Panc1 (cell line): ENCODE results near the gene CDCP1. TPM values are rescaled to one million over a fixed set of nuclear protein-coding genes. Genes with fewer than 3 reads are reported as not detected.

ENCODE experiments used
- ATAC-seq: fragments of 200-7000 bp; cut with Tn5 transposase; 2 replicates; pipeline ENCODE4 v1.9.1; 2020; ENCODE audit warnings: mild to moderate bottlenecking, moderate library complexity
- BruUV-seq: library from RNA; stranded (reverse); fragments of 400-500 nt; replicated peaks from 2 replicates; lab custom pipeline; 2021; lab: Mats Ljungman, UMichigan
- CTCF ChIA-PET: fragments of 300-600 bp; sonication (Branson Sonifier 250); formaldehyde crosslinking; loops from one replicate; lab custom pipeline; 2022; ENCODE audit warnings: antibody characterized with exemption; lab: Charles Lee
- POLR2A ChIA-PET: fragments of 300-600 bp; sonication (Branson Sonifier 250); formaldehyde crosslinking; loops from one replicate; lab custom pipeline; 2022; ENCODE audit warnings: antibody characterized with exemption; lab: Charles Lee
- DNase-seq: peaks from one replicate; pipeline ENCODE4 v3.0.0-alpha.2; 2010; ENCODE audit warnings: low read depth, low spot score
- H3K27ac ChIP-seq: 2 replicates; pipeline ENCODE4 v1.5.1; 2011; ENCODE audit warnings: mild to moderate bottlenecking, low read length, inconsistent platforms
- H3K27me3 ChIP-seq: fragments of 200-500 bp; sonication (Bioruptor generic); 2 replicates; pipeline ENCODE4 v1.6.0; 2014; ENCODE audit warnings: low read length, inconsistent platforms; ENCODE audit not compliant: control insufficient read depth, insufficient read depth
- H3K36me3 ChIP-seq: fragments of 200-500 bp; sonication (Bioruptor generic); 2 replicates; pipeline ENCODE4 v1.5.1; 2014; ENCODE audit warnings: inconsistent platforms, mild to moderate bottlenecking, low read length, moderate library complexity; ENCODE audit not compliant: control insufficient read depth, insufficient read depth
- H3K4me1 ChIP-seq: 2 replicates; pipeline ENCODE4 v1.5.1; 2011; ENCODE audit warnings: inconsistent platforms, mild to moderate bottlenecking, low read length, moderate library complexity; ENCODE audit not compliant: control insufficient read depth, insufficient read depth
- H3K4me3 ChIP-seq, 2 experiments: 2 replicates each; pipeline ENCODE4 v1.5.1; 2011 to 2012; ENCODE audit warnings: low read depth in 2 of 2, low read length in 2 of 2, mild to moderate bottlenecking in 2 of 2, inconsistent platforms in 1 of 2, moderate library complexity in 1 of 2
- H3K9me3 ChIP-seq: fragments of 200-500 bp; sonication (Bioruptor generic); 2 replicates; pipeline ENCODE4 v1.5.1; 2014; ENCODE audit warnings: low read depth, mild to moderate bottlenecking, inconsistent platforms, low read length, moderate library complexity; ENCODE audit not compliant: control insufficient read depth, insufficient read depth
- POLR2AphosphoS5 ChIP-seq: IDR thresholded peaks from 2 replicates; pipeline ENCODE4 v1.6.1; 2012; ENCODE audit warnings: mild to moderate bottlenecking, low read depth, low read length, moderate library complexity
- SIN3A ChIP-seq: IDR thresholded peaks from 2 replicates; pipeline ENCODE4 v1.6.1; 2012; ENCODE audit warnings: low read depth, mild to moderate bottlenecking, low read length, moderate library complexity, borderline replicate concordance; ENCODE audit not compliant: insufficient read depth
- TCF7L2 ChIP-seq: IDR thresholded peaks from 2 replicates; pipeline ENCODE4 v1.6.1; 2011; ENCODE audit warnings: mild to moderate bottlenecking, low read depth, low read length, inconsistent platforms
- in situ Hi-C: cut with HindIII; loops from 2 replicates; pipeline ENCODE4 v1.10.0; 2016; ENCODE audit warnings: low sequenced_read_pairs, low pct_unique_long_range_greater_than_20kb
- intact Hi-C: fragments of 100-400 bp; cut with micrococcal nuclease; formaldehyde crosslinking; loops from one replicate; pipeline ENCODE4 v1.10.0; 2022; ENCODE audit not compliant: unreplicated experiment
- total RNA-seq: library from RNA; stranded (reverse); gene quantifications from one replicate; pipeline ENCODE4 v1.2.1, GENCODE V29; 2021; ENCODE audit not compliant: unreplicated experiment
- TF ChIP-seq, protein P1 (sequence below): fragments of 450-650 bp; IDR thresholded peaks from 2 replicates; pipeline ENCODE4 v1.5.1; 2017; ENCODE audit warnings: mild to moderate bottlenecking
- TF ChIP-seq, protein P2 (sequence below), 2 experiments: IDR thresholded peaks; 2 replicates each; pipeline ENCODE4 v1.6.1; 2011 to 2012; ENCODE audit warnings: low read depth in 2 of 2, control low read depth in 1 of 2, low read length in 1 of 2, mild to moderate bottlenecking in 1 of 2, moderate library complexity in 1 of 2; ENCODE audit not compliant: insufficient read depth in 1 of 2

The CDCP1 gene
- total RNA-seq, 1 experiment from 2014 or later, result 47.8 TPM

DNA sequence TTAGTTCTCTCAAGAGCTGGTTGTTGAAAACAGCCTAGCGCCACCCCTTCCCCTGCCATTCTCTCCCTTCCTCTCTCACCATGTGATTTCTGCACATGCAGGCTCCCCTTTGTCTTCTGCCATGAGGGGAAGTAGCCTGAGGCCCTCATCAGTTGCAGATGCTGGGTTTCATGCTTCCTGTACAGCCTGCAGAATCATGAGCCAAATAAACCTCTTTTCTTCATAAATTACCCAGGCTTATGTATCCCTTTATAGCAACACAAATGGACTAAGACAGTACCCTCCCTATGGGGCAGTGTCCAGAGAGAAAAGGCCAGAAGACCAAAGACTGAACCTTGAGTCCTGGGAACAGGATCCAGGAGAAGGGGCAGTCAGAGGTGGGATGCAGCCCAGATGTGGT lies 65.4 kb downstream of the CDCP1 start:
- no peak for ATAC-seq

DNA sequence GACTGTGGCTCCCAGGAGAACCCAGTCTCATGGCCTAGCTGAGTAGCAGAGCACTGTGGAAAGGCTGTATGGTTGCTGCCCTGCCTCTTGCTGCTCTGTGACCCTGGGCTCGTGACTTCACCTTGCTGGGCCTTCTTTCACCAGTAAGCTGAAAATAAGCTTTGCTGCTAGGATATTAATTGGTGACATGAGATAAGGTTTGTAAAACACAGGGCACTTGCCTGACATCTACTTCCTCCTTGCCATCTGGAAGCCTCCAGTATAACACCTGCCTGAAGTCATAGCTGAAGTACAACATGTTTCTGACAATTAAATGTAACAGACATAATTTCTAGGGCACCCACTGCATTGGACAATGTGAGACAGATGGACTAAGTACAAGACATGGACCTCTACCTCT lies 66.5 kb downstream of the CDCP1 start:
- no peak overlapping the region for H3K4me3 ChIP-seq
- ATAC-seq (no peak), DNase-seq (no peak)
- TF ChIP-seq, protein P1, sequence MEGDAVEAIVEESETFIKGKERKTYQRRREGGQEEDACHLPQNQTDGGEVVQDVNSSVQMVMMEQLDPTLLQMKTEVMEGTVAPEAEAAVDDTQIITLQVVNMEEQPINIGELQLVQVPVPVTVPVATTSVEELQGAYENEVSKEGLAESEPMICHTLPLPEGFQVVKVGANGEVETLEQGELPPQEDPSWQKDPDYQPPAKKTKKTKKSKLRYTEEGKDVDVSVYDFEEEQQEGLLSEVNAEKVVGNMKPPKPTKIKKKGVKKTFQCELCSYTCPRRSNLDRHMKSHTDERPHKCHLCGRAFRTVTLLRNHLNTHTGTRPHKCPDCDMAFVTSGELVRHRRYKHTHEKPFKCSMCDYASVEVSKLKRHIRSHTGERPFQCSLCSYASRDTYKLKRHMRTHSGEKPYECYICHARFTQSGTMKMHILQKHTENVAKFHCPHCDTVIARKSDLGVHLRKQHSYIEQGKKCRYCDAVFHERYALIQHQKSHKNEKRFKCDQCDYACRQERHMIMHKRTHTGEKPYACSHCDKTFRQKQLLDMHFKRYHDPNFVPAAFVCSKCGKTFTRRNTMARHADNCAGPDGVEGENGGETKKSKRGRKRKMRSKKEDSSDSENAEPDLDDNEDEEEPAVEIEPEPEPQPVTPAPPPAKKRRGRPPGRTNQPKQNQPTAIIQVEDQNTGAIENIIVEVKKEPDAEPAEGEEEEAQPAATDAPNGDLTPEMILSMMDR, result no peak
- TF ChIP-seq TCF7L2 (no peak), SIN3A (no peak), POLR2AphosphoS5 (no peak)
- TF ChIP-seq, protein P2, sequence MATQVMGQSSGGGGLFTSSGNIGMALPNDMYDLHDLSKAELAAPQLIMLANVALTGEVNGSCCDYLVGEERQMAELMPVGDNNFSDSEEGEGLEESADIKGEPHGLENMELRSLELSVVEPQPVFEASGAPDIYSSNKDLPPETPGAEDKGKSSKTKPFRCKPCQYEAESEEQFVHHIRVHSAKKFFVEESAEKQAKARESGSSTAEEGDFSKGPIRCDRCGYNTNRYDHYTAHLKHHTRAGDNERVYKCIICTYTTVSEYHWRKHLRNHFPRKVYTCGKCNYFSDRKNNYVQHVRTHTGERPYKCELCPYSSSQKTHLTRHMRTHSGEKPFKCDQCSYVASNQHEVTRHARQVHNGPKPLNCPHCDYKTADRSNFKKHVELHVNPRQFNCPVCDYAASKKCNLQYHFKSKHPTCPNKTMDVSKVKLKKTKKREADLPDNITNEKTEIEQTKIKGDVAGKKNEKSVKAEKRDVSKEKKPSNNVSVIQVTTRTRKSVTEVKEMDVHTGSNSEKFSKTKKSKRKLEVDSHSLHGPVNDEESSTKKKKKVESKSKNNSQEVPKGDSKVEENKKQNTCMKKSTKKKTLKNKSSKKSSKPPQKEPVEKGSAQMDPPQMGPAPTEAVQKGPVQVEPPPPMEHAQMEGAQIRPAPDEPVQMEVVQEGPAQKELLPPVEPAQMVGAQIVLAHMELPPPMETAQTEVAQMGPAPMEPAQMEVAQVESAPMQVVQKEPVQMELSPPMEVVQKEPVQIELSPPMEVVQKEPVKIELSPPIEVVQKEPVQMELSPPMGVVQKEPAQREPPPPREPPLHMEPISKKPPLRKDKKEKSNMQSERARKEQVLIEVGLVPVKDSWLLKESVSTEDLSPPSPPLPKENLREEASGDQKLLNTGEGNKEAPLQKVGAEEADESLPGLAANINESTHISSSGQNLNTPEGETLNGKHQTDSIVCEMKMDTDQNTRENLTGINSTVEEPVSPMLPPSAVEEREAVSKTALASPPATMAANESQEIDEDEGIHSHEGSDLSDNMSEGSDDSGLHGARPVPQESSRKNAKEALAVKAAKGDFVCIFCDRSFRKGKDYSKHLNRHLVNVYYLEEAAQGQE (IDR thresholded peaks at IDR 0.05; ENCODE audit: insufficient read depth in 1 of 2, low read depth in 2 of 2, low read length in 1 of 2), result no peak
- no peaks in the 10 kb centered on the region for H3K9me3 ChIP-seq
- intact Hi-C loops, result no loop called here
- H3K4me1 ChIP-seq, result no peaks in the 10 kb centered on the region
- H3K27ac ChIP-seq, result no peak overlapping the region
- in situ Hi-C loops, result no loop called here
- H3K36me3 ChIP-seq, result no peaks in the 10 kb centered on the region
- H3K27me3 ChIP-seq, result no peaks in the 10 kb centered on the region
- BruUV-seq, result no TSS peak
- ChIA-PET POLR2A (no interaction called here), CTCF (interaction anchor here (0.5 to 0.8 kb wide), 2 partner anchors 24 to 131 kb away, joined by 3 to 8 read pairs; no protein-coding TSS in a partner anchor)

More for the DNA sequence above, 65.4 kb downstream of the CDCP1 start:
- no peak overlapping the region for H3K4me3 ChIP-seq
- intact Hi-C loops, result no loop called here
- no peaks in the 10 kb centered on the region for H3K36me3 ChIP-seq
- BruUV-seq, result no TSS peak
- H3K4me1 ChIP-seq, result no peaks in the 10 kb centered on the region
- CTCF ChIA-PET, result no interaction called here
- no peaks in the 10 kb centered on the region for H3K9me3 ChIP-seq
- TF ChIP-seq TCF7L2 (no peak), POLR2AphosphoS5 (no peak), SIN3A (no peak)
- TF ChIP-seq, protein P1, result no peak
- TF ChIP-seq, protein P2 (IDR thresholded peaks at IDR 0.05; ENCODE audit: insufficient read depth in 1 of 2, low read depth in 2 of 2, low read length in 1 of 2), result no peak
- no peak overlapping the region for H3K27ac ChIP-seq
- in situ Hi-C loops, result no loop called here
- DNase-seq, result no peak
- no peaks in the 10 kb centered on the region for H3K27me3 ChIP-seq
- POLR2A ChIA-PET, result no interaction called here
